IPS DF 6.9 (cell line): ENCODE data around the gene TUBGCP6.

ENCODE experiments used
- DNase-seq: peaks from one replicate; pipeline ENCODE4 v3.0.0-alpha.2; 2013; ENCODE audit warnings: low read depth, low spot score
- H3K27ac ChIP-seq: one replicate; pipeline ENCODE4 v1.5.1; 2013; ENCODE audit warnings: low read length, control low read depth
- H3K27me3 ChIP-seq: 2 replicates; pipeline ENCODE4 v1.6.1; 2013; ENCODE audit warnings: mild to moderate bottlenecking, low read length; ENCODE audit not compliant: control insufficient read depth, insufficient read depth
- H3K36me3 ChIP-seq: 2 replicates; pipeline ENCODE4 v1.6.1; 2013; ENCODE audit warnings: low read length; ENCODE audit not compliant: control insufficient read depth, insufficient read depth
- H3K4me1 ChIP-seq: 2 replicates; pipeline ENCODE4 v1.6.1; 2013; ENCODE audit warnings: low read length; ENCODE audit not compliant: control insufficient read depth, insufficient read depth
- H3K4me3 ChIP-seq: 2 replicates; pipeline ENCODE4 v1.5.1; 2013; ENCODE audit warnings: mild to moderate bottlenecking, low read length
- H3K9me3 ChIP-seq: 2 replicates; pipeline ENCODE4 v1.6.1; 2013; ENCODE audit warnings: low read length, inconsistent platforms; ENCODE audit not compliant: control insufficient read depth, insufficient read depth
- WGBS: extraction: QIAGEN DNeasy Blood & Tissue Kit; methylation state at CpG from one replicate; pipeline ENCODE4 v1.1.7; 2013; ENCODE audit warnings: mixed read lengths, missing lambda C conversion rate; ENCODE audit not compliant: insufficient read length, insufficient coverage; 5-methylcytosine and 5-hydroxymethylcytosine counted together

The TUBGCP6 gene

GRCh38 chr22:50286275-50286674 lies 41.5 kb upstream of the TUBGCP6 start:
- no CpG with 5 or more reads among the region's 21 CpGs for WGBS
- Histone ChIP-seq H3K4me3 (no peak overlapping the region), H3K4me1 (no peaks in the 10 kb centered on the region; the same call in 1 of the 2 replicates), H3K9me3 (no peaks in the 10 kb centered on the region), H3K36me3 (peaks cover 49% of the 10 kb centered on the region), H3K27me3 (no peaks in the 10 kb centered on the region), H3K27ac (no peak overlapping the region)
- no peak for DNase-seq

- Histone ChIP-seq H3K4me3 (no peak overlapping the region), H3K27ac (no peak overlapping the region), H3K36me3 (peaks cover 54% of the 10 kb centered on the region), H3K27me3 (no peaks in the 10 kb centered on the region), H3K9me3 (no peaks in the 10 kb centered on the region), H3K4me1 (no peaks in the 10 kb centered on the region; the same call in 1 of the 2 replicates)
- no CpG with 5 or more reads among the region's 34 CpGs for WGBS
- DNase-seq, result no peak
Measured at GRCh38 chr22:50285568-50286229, 40.9 kb upstream of the TUBGCP6 start.

DNA sequence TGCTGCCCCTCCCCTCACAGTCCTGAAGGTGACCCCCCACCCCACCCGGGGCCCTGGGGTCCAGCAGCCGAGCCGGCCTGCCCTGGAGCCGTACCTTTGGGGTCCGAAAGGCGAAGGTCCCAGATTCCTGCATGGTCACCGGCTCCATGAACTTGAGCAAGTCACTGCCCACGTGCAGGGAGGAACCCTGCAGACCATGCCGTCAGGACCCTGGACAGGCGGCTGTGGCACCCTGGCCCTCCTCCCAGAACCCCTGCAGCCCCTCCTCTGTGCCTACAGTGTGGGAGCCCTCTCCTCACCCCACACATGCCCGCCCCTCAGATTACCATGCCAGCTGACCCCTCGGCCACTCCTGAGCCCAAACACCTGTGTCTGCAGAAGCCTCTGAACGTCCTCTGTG lies 39.7 kb upstream of the TUBGCP6 start:
- Histone ChIP-seq H3K4me3 (no peak overlapping the region), H3K36me3 (peaks cover 58% of the 10 kb centered on the region), H3K4me1 (no peaks in the 10 kb centered on the region; the same call in 1 of the 2 replicates), H3K9me3 (no peaks in the 10 kb centered on the region), H3K27me3 (no peaks in the 10 kb centered on the region), H3K27ac (no peak overlapping the region)
- no CpG with 5 or more reads among the region's 13 CpGs for WGBS
- no peak for DNase-seq

DNA sequence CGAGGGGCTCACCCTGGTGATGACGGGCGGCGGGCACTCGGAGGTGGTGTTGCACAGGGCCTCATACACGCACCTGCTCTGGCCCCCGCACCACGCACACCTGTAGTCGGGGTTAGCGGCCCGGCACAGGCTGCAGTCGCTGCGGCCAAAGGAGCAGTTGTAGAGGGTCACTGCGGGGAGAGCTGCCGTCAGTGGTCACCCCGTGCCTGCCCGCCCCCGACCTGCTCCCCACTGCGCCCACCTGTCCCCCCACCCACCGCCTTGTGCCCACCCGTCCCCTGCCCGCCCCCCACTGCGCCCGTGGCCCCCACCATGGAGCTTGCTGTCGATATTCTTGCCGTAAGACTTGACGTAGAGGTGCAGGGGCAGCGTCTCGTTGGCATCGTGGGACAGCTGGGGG lies 39.0 kb upstream of the TUBGCP6 start:
- Histone ChIP-seq H3K4me3 (no peak overlapping the region), H3K9me3 (no peaks in the 10 kb centered on the region), H3K36me3 (peaks cover 59% of the 10 kb centered on the region), H3K27ac (no peak overlapping the region), H3K4me1 (no peaks in the 10 kb centered on the region; the same call in 1 of the 2 replicates), H3K27me3 (no peaks in the 10 kb centered on the region)
- WGBS, result no CpG with 5 or more reads among the region's 30 CpGs
- DNase-seq, result no peak

- Histone ChIP-seq H3K36me3 (peaks cover 65% of the 10 kb centered on the region), H3K4me1 (no peaks in the 10 kb centered on the region; the same call in 1 of the 2 replicates), H3K27me3 (no peaks in the 10 kb centered on the region), H3K27ac (no peak overlapping the region), H3K9me3 (no peaks in the 10 kb centered on the region), H3K4me3 (no peak overlapping the region)
- no peak for DNase-seq
- no CpG with 5 or more reads among the region's 45 CpGs for whole genome bisulfite sequencing
Measured at GRCh38 chr22:50282361-50283155, 37.7 kb upstream of the TUBGCP6 start.

DNA sequence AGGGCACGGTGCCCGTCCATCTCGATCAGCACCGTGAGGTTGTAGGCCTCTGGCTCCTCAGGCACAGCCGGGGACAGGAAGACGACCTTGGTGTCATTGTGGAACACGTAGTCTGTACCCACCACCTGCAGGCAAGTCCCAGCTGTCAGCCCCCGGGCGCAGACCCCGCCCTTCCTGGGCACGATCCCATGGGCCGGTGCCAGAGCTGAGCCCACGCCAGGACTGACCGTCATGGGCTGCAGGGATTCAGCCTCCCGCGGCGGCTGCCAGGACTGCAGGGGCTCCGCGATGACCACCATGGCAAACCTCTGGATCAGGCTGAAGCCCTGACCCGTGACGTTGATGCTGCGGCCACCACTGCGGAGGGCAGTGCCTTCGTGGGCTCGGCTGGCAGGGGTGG lies 37.1 kb upstream of the TUBGCP6 start:
- H3K9me3 ChIP-seq, result no peaks in the 10 kb centered on the region
- no peaks in the 10 kb centered on the region for H3K27me3 ChIP-seq
- no peaks in the 10 kb centered on the region; the same call in 1 of the 2 replicates for H3K4me1 ChIP-seq
- H3K27ac ChIP-seq, result no peak overlapping the region
- no CpG with 5 or more reads among the region's 25 CpGs for WGBS
- no peak for DNase-seq
- H3K4me3 ChIP-seq, result no peak overlapping the region
- peaks cover 67% of the 10 kb centered on the region for H3K36me3 ChIP-seq

- no peak for DNase-seq
- H3K27ac ChIP-seq, result no peak overlapping the region
- H3K36me3 ChIP-seq, result peaks cover 70% of the 10 kb centered on the region
- WGBS, result no CpG with 5 or more reads among the region's 36 CpGs
- no peaks in the 10 kb centered on the region for H3K27me3 ChIP-seq
- H3K4me3 ChIP-seq, result no peak overlapping the region
- H3K4me1 ChIP-seq, result no peaks in the 10 kb centered on the region; the same call in 1 of the 2 replicates
- no peaks in the 10 kb centered on the region for H3K9me3 ChIP-seq
Measured at GRCh38 chr22:50281384-50281760, 36.5 kb upstream of the TUBGCP6 start.

- no peak overlapping the region for H3K27ac ChIP-seq
- DNase-seq, result no peak
- H3K36me3 ChIP-seq, result peaks cover 73% of the 10 kb centered on the region
- H3K9me3 ChIP-seq, result no peaks in the 10 kb centered on the region
- H3K4me1 ChIP-seq, result no peaks in the 10 kb centered on the region; the same call in 1 of the 2 replicates
- no CpG with 5 or more reads among the region's 47 CpGs for WGBS
- H3K27me3 ChIP-seq, result no peaks in the 10 kb centered on the region
- no peak overlapping the region for H3K4me3 ChIP-seq
Measured at GRCh38 chr22:50280708-50281383, 36.0 kb upstream of the TUBGCP6 start.

DNA sequence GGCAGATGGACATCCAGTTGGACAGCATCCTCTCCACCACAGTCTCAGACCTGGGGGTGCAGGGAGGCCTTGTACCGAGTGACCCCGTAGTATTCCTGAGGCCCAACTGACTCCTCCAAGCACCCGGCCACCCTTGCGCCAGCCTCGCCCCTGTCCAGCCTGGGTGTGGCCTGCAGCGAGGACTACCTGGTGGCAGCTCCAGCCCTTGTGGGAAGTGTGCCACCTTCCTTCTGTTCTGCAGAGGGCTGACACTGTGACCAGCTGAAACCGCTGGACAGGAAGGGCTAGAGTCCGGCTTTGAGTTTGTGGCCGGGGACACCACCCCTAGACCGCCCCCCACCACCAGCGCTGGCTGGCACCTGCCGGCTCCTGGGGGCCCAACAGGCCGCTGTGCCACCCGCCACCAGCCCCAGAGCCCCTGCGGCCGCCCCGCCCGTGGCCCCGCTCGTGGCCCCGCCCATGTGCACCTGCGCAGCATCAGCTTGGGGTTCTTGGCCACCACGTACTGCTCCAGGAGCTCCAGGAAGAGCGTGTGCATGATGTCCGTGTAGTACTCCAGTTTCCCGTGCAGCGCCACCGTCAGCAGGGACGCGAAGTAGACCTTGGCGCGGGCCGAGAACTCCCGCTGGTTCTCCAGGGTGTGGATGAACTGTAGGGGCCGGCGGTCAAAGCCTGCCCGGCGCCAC lies 35.3 kb upstream of the TUBGCP6 start:
- no CpG with 5 or more reads among the region's 38 CpGs for WGBS
- Histone ChIP-seq H3K36me3 (peaks cover 77% of the 10 kb centered on the region), H3K27me3 (no peaks in the 10 kb centered on the region), H3K9me3 (no peaks in the 10 kb centered on the region), H3K4me3 (no peak overlapping the region), H3K4me1 (no peaks in the 10 kb centered on the region; the same call in 1 of the 2 replicates), H3K27ac (no peak overlapping the region)
- no peak for DNase-seq
